Epithelial cell of proximal tubule (primary cell): ENCODE measurements around the gene PDE8B. TPM values are rescaled to one million over a fixed set of nuclear protein-coding genes. Genes with fewer than 3 reads are reported as not detected.

ENCODE experiments used
- DNase-seq: peaks from one replicate; pipeline ENCODE4 v3.0.0-alpha.2; 2011; ENCODE audit warnings: low read depth
- H3K4me3 ChIP-seq: 2 replicates; pipeline ENCODE4 v1.5.1; 2011; ENCODE audit warnings: low read depth, mild to moderate bottlenecking, low read length
- total RNA-seq: library from RNA; depleted of rRNA; stranded (reverse); fragments of >200 nt; gene quantifications from 2 replicates; pipeline ENCODE4 v1.2.3, GENCODE V29; 2015
- TF ChIP-seq, protein P1 (sequence below): conservative IDR thresholded peaks from 2 replicates; pipeline ENCODE4 v1.5.1; 2012; ENCODE audit warnings: low read depth, mild to moderate bottlenecking, low read length

The PDE8B gene
- total RNA-seq, 1 donor from 2014 or later: 0.35 TPM

DNA sequence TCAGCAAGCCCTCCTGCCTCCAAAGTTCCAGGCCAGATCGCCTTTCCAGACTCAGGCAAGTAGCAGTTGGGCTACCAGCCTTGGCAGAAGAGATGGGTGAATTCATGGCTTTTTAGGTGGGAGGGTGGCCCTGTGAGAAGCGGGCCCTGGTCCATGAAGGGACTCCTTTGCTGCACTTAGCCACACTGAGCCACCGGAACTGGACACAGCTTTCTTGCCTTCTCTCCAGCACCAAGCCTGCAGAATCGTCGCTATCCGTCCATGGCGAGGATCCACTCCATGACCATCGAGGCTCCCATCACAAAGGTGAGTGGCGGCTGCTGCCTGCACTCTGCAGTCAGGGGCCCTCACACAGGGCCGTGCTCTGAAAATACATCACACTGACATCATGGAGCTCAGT lies 196.7 kb downstream of the PDE8B start:
- H3K4me3 ChIP-seq: no peak overlapping the region
- TF ChIP-seq, protein P1, sequence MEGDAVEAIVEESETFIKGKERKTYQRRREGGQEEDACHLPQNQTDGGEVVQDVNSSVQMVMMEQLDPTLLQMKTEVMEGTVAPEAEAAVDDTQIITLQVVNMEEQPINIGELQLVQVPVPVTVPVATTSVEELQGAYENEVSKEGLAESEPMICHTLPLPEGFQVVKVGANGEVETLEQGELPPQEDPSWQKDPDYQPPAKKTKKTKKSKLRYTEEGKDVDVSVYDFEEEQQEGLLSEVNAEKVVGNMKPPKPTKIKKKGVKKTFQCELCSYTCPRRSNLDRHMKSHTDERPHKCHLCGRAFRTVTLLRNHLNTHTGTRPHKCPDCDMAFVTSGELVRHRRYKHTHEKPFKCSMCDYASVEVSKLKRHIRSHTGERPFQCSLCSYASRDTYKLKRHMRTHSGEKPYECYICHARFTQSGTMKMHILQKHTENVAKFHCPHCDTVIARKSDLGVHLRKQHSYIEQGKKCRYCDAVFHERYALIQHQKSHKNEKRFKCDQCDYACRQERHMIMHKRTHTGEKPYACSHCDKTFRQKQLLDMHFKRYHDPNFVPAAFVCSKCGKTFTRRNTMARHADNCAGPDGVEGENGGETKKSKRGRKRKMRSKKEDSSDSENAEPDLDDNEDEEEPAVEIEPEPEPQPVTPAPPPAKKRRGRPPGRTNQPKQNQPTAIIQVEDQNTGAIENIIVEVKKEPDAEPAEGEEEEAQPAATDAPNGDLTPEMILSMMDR: no peak
- no peak for DNase-seq

DNA sequence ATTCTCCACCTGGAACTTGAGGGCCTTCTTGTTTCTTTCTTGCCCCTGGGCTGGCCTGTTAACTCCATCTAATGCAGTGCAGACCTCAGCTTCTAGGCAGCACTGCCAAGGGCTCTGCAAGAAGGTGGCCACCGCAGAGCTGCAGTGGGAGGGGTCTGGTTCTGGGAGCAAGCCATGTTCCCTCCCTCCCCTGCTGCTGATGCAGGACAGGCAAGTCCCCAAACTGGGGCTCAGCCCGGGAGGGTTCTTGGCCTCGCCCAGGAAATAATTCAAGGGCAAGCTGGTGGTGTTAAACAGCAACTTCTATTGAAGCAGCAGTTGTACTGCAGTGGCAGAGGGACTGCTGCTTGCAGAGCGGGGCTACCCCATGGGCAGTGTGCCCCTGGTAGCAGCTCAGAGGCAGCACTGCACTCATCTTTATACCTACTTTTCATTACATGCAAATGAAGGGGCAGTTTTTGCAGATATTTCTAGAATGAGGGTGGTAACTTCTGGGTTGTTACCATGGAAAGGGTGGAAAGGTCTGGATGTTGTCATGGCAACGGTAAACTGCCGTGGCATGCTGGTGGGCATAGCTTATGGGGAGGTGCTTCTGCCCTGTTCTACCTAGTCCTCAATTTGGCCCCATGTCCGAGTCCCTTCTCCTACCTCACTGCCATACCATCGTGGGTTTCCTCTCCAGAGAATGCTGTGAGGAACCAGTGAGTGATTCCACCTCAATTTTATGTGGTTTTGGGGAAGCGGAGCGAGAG lies 199.6 kb downstream of the PDE8B start:
- no peak for DNase-seq
- H3K4me3 ChIP-seq: no peak overlapping the region
- TF ChIP-seq, protein P1: no peak

DNA sequence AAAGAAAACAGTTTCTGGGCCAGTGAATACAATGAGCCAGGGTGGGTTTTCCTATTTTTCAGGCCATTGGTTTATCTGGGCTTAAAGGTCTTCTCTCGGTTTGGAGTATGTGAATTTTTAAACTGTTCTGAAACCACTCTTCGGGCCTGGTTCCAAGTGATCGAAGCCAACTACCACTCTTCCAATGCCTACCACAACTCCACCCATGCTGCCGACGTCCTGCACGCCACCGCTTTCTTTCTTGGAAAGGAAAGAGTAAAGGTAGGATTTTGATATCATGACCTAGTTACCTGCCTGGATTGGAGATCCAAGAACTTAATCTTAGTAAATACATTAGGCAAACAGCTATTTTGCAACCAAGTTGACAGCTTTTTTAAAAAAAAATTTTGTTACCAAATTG lies 202.6 kb downstream of the PDE8B start:
- DNase-seq: no peak
- TF ChIP-seq, protein P1: no peak
- no peak overlapping the region for H3K4me3 ChIP-seq

DNA sequence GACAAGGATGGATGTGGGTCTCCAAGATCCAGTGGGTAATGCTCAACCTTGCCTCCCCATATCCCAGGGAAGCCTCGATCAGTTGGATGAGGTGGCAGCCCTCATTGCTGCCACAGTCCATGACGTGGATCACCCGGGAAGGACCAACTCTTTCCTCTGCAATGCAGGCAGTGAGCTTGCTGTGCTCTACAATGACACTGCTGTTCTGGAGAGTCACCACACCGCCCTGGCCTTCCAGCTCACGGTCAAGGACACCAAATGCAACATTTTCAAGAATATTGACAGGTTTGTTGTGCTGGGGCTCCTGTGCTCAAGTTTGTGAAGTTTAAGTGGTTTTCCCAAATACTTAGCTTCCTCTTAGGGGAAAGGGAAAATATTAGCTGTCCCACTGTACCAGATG lies 207.7 kb downstream of the PDE8B start:
- TF ChIP-seq, protein P1: no peak
- DNase-seq: no peak
- no peak overlapping the region for H3K4me3 ChIP-seq

DNA sequence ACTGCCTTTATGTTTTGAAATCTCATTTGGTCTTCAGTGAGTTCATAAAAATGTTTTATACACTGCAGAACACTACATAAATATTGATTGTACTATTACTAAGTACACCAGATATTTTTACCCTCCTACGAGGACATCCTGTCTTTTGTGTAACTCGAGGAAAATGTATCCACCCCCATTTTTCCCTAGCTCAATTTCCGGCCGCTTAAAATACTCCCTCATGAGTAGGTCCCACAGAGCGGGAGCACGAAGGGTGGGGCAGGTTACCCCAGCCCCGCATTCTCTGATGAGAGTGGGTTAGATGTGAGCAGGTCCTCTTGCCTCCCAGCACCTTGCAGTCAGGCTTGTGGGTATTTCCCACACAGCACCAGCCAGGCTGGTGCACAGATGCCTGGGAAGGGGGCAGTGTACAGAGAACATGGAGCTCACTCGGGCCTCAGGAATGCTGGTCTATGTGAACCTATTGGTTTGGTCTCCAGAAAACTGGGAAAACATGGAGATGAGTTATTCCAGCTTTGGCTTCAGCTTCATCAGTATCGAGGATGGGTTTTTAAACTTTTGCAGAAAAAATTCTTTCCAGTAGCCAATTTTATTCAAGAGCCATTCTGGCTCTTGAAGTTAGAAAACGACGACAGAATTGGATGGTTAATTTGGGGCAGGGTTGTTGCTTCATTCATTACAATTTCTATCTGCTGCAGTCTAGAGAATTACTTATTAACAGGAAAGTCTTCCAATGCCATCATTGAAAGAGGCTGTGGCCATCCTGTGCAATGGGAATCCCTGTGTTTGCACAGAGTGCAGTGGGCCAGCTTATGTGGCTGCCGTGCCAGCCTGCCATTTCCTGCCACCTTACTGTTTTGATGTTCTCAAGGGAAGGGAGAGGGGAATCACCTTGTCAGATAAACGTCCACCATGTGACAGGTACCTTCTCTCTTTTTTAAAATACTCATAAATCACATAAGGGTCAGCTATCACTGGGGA lies 208.4 kb downstream of the PDE8B start:
- TF ChIP-seq, protein P1: no peak
- no peak overlapping the region for H3K4me3 ChIP-seq
- DNase-seq: no peak

DNA sequence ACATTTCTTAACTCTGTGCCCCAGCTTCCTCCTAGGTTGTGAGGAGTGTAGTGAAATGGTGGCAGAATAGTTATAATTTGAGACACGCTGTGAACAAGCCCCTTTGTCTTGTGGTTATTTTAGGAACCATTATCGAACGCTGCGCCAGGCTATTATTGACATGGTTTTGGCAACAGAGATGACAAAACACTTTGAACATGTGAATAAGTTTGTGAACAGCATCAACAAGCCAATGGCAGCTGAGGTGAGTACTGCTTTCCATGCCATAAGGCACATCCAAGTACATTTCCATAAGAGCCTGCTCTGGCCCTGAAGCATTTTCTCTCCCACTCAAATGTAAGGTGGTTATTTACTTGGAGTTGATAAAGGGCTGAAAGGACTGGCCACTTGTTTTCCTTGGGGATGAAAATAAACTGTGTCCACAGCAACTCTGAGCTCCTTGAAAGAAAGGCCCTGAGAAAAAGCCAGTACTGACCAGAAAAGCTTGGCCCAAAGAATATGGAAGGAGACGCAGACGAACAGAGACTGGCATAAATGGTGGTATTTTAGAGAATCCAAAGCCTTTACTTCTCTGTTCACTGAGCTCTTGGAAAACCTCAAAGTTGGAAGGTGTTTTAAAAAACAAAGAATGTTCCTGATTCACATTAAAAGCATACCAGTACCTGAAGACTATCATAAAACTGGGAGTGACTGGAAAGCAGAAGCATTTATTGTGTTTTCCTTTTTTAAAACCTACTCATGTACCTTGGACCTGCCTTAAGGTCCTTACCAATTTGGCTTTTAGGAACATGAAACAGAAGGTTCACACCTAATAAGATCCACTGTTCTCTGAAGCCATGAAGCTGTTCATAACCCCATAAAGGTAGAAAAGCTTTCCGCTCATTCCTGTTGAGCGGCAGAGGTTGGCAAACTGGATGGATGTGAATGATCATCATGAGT lies 209.4 kb downstream of the PDE8B start:
- no peak for DNase-seq
- H3K4me3 ChIP-seq: no peak overlapping the region
- TF ChIP-seq, protein P1: no peak
